Right renal pelvis (tissue), 4 donors: ENCODE results near the gene CXCR5. TPM values are rescaled to one million over a fixed set of nuclear protein-coding genes. Genes with fewer than 3 reads are reported as not detected.
A peak's percentile ranks its signal among the peaks of the same experiment; 100 is the strongest.
"Not testable (repeated sequence)": the region's sequence is repeated elsewhere in the genome, so short reads cannot be mapped to it uniquely, and the experiment has no call there.

ENCODE experiments used
- DNase-seq, 4 donors: peaks; one replicate each; pipeline ENCODE4 v3.0.0-alpha.2; 2013; ENCODE audit warnings: low read depth in 4 of 4, low spot score in 3 of 4, missing footprints in 1 of 4
- polyA plus RNA-seq, 4 donors: library from polyadenylated mRNA; unstranded; fragments of 120-200 nt; gene quantifications; one replicate each; pipeline ENCODE4 v1.2.1, GENCODE V29; 2013; ENCODE audit not compliant: insufficient read length in 4 of 4

The CXCR5 gene
- polyA plus RNA-seq, result not detected

GRCh38 chr11:118883368-118884071, at the start of gene CXCR5:
TSS of gene CXCR5 (plus strand) at chr11:118883892. CDS start at chr11:118883942, 50 bp downstream.
- DNase-seq, result no peak

GRCh38 chr11:118834427-118835028, 49.2 kb upstream of the CXCR5 start:
- no peak for DNase-seq

- DNase-seq, result no peak
Measured at GRCh38 chr11:118837868-118838267, 45.8 kb upstream of the CXCR5 start.

GRCh38 chr11:118838905-118839553, 44.7 kb upstream of the CXCR5 start:
- no peak for DNase-seq

- no peak for DNase-seq
Measured at GRCh38 chr11:118841469-118842242, 42.0 kb upstream of the CXCR5 start.

- no peak for DNase-seq
Measured at GRCh38 chr11:118842369-118842768, 41.3 kb upstream of the CXCR5 start.

GRCh38 chr11:118842843-118843242, 40.8 kb upstream of the CXCR5 start:
- DNase-seq, result not testable (repeated sequence)

GRCh38 chr11:118843565-118843964, 40.1 kb upstream of the CXCR5 start:
- no peak for DNase-seq

- DNase-seq, result no peak
Measured at GRCh38 chr11:118845369-118845768, 38.3 kb upstream of the CXCR5 start.

- DNase-seq, result no peak
Measured at GRCh38 chr11:118846181-118846935, 37.3 kb upstream of the CXCR5 start.

- no peak for DNase-seq
Measured at GRCh38 chr11:118849825-118850224, 33.9 kb upstream of the CXCR5 start.

GRCh38 chr11:118851970-118852369, 31.7 kb upstream of the CXCR5 start:
- no peak for DNase-seq

GRCh38 chr11:118853678-118854077, 30.0 kb upstream of the CXCR5 start:
- no peak for DNase-seq

GRCh38 chr11:118856314-118856713, 27.4 kb upstream of the CXCR5 start:
- no peak for DNase-seq

- DNase-seq, result no peak
Measured at GRCh38 chr11:118857385-118857784, 26.3 kb upstream of the CXCR5 start.

GRCh38 chr11:118859973-118860372, 23.7 kb upstream of the CXCR5 start:
- DNase-seq, result no peak

- no peak for DNase-seq
Measured at GRCh38 chr11:118868659-118869058, 15.0 kb upstream of the CXCR5 start.

- DNase-seq, result peak; percentile 26 to 51 (median 39)
Measured at GRCh38 chr11:118870396-118871343, 13.0 kb upstream of the CXCR5 start.

GRCh38 chr11:118872403-118872821, 11.3 kb upstream of the CXCR5 start:
- DNase-seq, result no peak
